Right ventricle myocardium superior (tissue), 1 donor: Measurements from ENCODE around the gene CLDN15. TPM values are rescaled to one million over a fixed set of nuclear protein-coding genes. Genes with fewer than 3 reads are reported as not detected.
A peak's percentile ranks its signal among the peaks of the same experiment; 100 is the strongest.

Source experiments
- ATAC-seq: fragments of 200-7000 bp; cut with Tn5 transposase; one replicate; pipeline ENCODE4 v1.9.1; 2020; ENCODE audit warnings: mild to moderate bottlenecking; ENCODE audit not compliant: poor library complexity
- DNase-seq: peaks from one replicate; pipeline ENCODE4 v3.0.0-alpha.2; 2020
- intact Hi-C: fragments of 100-400 bp; cut with DNase I; formaldehyde crosslinking; loops from one replicate; pipeline ENCODE4 v1.11.2; 2022
- total RNA-seq: library from RNA; stranded (reverse); fragmentation: NEBNext Ultra II Directional; extraction: Animal tissue kit (Norgen Biotek cat#: 25700); gene quantifications from one replicate; pipeline ENCODE4 v1.2.1, GENCODE V29; 2021
- donor health status: DM: no; HTN: yes; CAD: no; lungs with severe emphysema.

The CLDN15 gene
- total RNA-seq, 1 donor from 2014 or later, result 2.2 TPM

DNA sequence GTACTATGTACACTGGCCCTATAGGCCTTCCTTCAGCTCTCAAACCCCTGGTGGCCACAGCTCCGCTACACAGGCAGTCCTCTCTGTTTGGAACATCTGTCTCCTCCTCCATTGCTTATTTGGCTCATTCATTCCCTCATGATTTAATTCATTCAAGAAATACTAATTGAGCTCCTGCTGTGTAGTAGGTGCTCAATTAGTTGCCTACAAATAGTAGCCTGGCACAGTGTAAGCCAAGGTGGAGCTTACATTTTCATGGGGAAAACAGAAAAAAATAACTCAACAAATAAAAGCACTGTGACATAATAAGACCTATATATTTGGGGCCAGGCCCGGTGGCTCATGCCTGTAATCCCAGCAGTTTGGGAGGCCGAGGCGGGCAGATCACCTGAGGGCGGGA lies 10.7 kb upstream of the CLDN15 start:
- intact Hi-C loops, result no loop called here
- ATAC-seq (no peak), DNase-seq (no peak)

DNA sequence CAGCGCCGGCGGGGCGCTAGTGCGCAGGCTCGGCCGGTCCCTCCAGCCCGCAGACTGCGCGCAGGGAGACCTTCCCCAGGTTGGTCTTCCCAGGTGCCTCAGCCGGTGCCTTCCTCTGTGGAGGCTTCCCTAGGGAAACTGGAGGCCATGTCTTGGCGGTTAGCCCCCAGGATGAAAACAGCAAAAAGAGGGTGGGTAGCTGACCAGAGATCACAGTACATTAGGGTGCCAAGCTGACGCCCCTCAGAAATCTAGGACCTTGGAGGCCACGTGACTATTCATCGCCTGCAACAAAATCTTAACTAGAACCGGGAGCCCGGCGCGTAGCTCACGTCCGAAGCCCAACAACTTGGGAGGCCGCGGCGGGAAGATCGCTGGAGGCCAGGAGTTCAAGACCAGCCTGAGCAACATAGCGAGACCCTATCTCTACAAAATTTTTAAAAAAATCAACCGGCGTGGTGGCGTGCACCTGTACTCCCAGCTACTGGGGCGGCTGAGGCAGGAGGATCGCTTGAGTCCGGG lies 7.6 kb upstream of the CLDN15 start:
- intact Hi-C loops, result no loop called here
- no peak for DNase-seq
- ATAC-seq, result no peak

DNA sequence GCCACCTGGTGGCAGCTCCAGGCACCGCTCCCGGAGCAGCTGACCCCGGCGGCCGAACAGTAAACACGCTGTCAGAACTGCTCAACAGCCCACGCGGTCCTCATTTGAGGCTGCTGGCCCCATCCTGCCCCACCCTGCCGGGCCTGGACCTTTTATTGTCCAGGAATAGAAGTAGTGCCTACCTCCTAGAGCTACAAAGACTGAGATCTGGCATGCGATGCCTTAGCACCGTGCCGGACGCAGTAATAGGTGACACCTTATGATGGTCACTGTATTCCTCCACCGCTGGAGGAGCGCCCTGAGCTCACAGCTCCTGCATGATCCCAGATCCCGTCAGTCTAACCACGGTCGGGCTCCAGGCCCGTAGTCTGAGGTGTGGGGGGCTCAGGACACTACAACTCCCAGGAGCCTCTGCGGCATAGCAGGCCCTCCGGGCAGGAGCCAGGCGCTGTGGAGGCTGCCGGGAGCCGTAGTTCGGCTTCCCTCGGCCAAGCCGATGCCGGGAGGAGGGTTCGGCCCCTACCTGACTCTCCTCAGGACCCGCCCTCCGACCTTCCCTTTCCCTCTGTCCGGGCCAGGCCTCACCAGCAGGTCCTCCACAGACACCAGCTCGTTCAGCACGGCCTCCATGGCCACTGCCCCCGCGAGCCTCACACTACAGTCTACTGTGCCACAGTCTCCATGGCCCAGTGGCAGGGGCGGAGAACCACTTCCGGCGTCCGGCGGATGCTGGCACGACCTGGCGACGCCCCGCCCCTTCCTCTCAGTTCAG lies 7.0 kb upstream of the CLDN15 start, which contains the start of gene FIS1:
FIS1 (minus strand) TSS at position 707 of the 772 bp plus-strand sequence; CDS start at position 630, 77 bp downstream.
- intact Hi-C loops, result no loop called here
- ATAC-seq, result peak; percentile 99

GRCh38 chr7:101243646-101244374 lies 6.2 kb upstream of the CLDN15 start:
- intact Hi-C loops, result no loop called here
- DNase-seq, result no peak
- no peak for ATAC-seq

More for the DNA sequence above, 7.0 kb upstream of the CLDN15 start, which contains the start of gene FIS1:
- DNase-seq, result peak; percentile 96

GRCh38 chr7:101241443-101242349 lies 4.1 kb upstream of the CLDN15 start:
- DNase-seq, result no peak
- intact Hi-C loops, result no loop called here
- ATAC-seq, result no peak

GRCh38 chr7:101241015-101241363 lies 3.4 kb upstream of the CLDN15 start:
- ATAC-seq, result no peak
- intact Hi-C loops, result no loop called here
- no peak for DNase-seq

- ATAC-seq, result no peak
- no peak for DNase-seq
- intact Hi-C loops, result no loop called here
These were observed 2.8 kb upstream of the CLDN15 start for GRCh38 chr7:101240226-101241014.

GRCh38 chr7:101239951-101240220 lies 2.3 kb upstream of the CLDN15 start:
- no peak for DNase-seq

DNA sequence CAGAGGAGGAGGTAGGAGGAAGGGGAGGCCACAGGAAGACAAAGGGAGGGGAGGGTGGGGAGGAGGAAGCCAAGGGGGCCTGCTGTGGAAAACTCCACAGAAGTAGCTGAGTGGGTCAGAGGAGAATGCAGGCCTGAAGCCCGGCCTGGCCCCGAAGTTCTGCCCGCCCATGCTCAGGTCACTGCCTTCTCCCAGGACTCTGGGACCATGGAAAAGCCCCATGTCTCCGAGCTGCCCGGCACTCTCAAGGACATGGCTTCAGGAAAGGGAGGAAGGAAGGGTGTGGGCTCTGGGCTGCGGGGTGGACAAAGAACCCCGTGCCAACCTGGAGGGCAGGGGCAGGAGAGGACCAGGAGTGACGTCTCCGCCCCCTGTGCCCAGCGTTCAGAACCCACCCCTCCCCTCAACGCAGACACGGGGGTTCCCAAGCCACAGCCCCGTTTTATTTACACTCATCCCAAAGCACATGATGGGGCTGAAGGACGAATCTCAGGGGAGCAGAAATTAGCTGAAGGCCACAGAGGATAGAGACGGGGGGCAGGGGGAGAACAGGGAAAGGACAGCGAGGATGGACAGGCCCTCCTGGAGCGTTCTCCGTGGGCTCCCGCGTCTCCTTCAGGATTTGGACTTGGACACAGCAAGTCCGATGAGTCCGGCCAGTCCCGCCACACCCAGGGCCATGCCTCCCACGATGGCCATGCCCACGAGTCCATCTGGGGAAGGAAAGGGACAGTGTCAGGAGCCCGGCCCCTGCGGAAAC lies 1.8 kb upstream of the CLDN15 start:
- ATAC-seq (no peak), DNase-seq (no peak)
- intact Hi-C loops, result no loop called here

More at GRCh38 chr7:101239951-101240220, 2.3 kb upstream of the CLDN15 start:
- intact Hi-C loops, result no loop called here
- ATAC-seq, result no peak

DNA sequence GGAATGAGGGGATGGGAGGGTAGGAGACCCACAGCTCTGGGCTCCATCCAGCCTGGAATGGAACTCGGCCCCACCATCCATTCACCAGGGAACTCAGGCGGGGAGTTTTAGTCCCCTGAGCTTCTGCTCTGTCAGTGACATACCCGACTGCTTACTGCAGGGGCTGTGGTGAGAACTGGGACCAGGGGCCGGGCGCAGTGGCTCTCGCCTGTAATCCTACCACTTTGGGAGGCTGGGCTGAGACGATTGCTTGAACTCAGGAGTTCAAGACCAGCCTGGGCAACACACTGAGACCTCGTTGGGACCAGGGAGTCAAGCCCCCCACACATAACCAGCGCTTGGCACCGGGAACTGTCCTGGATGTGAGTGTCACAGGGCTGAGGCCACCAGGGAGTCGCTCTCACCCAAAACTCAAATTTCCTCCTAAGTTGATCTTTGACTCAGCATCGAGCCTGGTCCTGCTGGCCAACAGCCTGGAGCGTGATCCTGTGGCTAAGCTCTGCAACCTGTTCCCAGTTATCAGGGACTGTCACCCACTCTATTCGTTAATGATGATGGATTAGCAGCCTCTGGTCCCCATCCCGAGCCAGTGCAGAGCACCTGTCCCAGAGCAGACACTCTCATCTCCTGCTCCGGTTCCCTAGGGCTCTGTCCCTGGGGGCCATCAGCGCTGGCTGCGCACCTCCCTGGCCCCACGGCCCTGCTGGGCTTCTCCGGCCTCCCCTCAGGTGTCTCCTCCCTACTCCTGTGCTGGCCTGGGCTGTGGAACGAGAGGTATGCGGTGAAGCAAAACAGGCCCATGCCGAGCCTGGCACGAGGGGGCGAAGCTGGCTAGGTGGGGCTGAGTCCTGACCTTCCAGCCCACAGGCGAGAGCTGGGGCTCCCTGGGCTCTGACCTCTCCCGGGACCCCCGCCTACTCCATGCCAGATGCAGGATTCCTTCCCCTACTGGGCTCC lies 902 bp upstream of the CLDN15 start:
- ATAC-seq, result peak; percentile 5

GRCh38 chr7:101236292-101236835 lies 1.2 kb downstream of the CLDN15 start:
- no peak for DNase-seq
- ATAC-seq, result no peak
- intact Hi-C loops, result no loop called here

More for the DNA sequence above, 902 bp upstream of the CLDN15 start:
- intact Hi-C loops, result no loop called here
- DNase-seq, result no peak

DNA sequence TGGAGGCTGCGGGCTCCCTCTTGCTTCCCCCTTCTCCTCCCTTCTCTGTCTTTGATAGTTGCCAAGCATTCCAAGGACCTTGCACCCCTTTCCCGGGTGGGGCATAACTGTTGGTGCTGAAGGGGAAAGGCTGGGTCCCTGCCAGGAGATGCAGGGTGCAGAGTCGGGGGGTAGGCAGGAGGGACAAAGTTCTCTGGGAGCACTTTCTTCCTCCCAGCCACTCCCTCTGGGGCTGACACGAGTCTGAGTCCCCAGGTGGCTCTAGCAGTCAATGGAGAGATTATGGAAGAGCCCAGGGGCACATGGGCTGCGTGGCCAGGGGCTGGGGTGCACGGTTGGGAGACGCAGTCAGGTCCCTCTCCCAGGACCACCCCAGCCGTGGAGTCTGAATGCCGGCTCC lies 2.1 kb downstream of the CLDN15 start:
- intact Hi-C loops, result no loop called here
- ATAC-seq, result no peak
- DNase-seq, result no peak

GRCh38 chr7:101235050-101235449 lies 2.6 kb downstream of the CLDN15 start:
- ATAC-seq (no peak), DNase-seq (no peak)
- intact Hi-C loops, result no loop called here

DNA sequence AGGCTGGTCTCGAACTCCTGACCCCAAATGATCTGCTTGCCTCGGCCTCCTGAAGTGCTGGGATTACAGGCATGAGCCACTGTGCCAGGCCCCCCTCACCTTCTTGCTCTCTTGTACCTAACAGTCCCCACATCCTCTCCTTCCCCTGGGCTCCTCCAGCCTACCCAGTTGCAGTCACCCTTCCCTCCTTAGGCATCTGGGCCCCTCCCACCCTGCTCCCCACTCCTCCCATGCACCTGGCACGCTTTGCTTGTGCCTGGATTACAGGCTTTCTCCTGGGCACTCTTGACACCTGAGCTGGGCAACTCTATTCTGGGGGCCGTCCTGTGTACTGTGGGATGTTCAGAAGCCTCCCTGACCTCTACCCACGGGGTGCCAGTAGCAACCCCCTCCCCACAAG lies 3.0 kb downstream of the CLDN15 start:
- no peak for DNase-seq
- no peak for ATAC-seq
- intact Hi-C loops, result no loop called here

DNA sequence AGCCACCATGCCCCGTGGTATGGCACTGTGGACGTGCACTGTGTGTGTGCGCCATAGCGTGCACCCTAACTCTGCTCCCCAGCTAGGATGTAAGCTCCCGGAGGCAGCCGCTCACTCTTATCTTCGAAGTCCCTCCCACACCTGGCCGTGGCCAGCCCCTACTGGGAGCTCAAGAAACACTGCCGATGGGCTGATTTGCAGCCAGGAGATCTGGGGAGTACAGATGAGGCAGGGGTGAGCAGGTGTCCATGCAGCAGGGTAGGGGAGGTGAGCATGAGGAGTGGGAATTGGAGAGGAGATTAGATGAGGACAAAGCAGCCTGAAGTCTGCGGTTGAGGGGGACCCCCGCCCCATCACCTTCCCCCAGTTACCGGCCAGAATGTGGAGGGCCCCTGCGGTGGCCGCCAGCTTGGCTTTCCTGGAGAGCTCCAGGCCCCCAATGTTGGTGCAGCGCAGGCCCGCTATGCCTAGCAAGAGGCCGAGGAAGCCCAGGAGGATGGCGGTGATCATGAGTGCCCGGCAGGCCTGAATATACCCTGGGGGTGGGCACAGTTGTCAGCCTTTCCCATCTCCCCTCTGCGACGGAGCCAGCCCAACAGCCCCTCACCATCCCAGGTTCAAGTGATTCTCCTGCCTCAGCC lies 3.6 kb downstream of the CLDN15 start:
- intact Hi-C loops, result no loop called here
- DNase-seq (no peak), ATAC-seq (no peak)
